ENCODE results near the gene HDAC11.

The HDAC11 gene

DNA sequence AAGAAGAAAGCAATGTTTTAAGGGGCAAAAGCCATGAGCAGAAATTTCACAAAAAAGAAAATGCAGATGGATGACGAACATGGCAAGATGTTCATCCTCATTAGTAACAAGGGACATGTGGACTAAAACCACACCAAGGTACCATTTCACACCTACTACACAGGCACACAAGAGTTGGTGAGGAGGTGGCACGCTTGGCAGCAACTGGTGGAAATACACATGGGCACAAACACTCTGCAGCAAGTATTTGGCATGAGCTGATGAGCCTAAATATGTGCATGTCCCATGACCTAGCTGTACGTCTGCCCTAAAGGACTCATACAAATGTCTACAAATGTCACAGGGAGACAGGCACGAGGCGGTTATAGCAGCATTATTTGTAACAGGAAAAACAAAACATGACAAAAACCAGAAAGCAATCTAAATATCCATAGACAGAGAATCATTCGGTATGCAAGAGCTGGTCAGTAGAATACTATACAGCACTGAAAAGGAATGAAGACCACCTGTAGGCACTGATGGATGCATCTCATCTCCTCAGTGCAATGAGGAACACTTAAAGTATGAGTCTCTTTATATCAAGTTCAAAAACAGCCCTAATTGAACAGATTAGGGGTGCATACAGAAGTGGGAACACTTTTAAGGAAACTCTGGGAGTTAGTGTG lies 57.3 kb downstream of the HDAC11 start:
- TF ChIP-seq, protein P1, sequence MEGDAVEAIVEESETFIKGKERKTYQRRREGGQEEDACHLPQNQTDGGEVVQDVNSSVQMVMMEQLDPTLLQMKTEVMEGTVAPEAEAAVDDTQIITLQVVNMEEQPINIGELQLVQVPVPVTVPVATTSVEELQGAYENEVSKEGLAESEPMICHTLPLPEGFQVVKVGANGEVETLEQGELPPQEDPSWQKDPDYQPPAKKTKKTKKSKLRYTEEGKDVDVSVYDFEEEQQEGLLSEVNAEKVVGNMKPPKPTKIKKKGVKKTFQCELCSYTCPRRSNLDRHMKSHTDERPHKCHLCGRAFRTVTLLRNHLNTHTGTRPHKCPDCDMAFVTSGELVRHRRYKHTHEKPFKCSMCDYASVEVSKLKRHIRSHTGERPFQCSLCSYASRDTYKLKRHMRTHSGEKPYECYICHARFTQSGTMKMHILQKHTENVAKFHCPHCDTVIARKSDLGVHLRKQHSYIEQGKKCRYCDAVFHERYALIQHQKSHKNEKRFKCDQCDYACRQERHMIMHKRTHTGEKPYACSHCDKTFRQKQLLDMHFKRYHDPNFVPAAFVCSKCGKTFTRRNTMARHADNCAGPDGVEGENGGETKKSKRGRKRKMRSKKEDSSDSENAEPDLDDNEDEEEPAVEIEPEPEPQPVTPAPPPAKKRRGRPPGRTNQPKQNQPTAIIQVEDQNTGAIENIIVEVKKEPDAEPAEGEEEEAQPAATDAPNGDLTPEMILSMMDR (IDR thresholded peaks at IDR 0.05): no peak
- TF ChIP-seq ZFX (IDR thresholded peaks at IDR 0.05; ENCODE audit: borderline replicate concordance): no peak
- no peak overlapping the region for H3K27ac ChIP-seq

DNA sequence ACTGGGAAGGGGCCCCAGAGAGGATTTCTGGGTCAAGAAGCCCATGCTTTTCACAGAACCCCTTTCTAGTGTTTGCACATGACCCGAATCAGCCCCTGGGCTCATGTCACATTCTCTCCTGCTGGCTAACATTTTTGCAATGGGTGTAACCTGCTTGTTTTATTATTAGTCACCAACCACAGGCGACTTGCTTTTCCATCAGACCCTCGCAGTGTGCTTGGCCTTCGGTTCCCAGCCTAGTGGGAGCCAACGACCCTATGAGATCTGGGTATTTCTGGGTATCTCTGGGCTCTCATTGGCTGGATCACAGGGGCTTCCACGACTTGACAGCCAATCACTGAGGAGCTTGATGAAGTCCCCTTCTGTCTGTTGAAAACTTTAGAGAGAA lies 57.8 kb downstream of the HDAC11 start:
- TF ChIP-seq ZFX (IDR thresholded peaks at IDR 0.05; ENCODE audit: borderline replicate concordance): no peak
- TF ChIP-seq, protein P1 (IDR thresholded peaks at IDR 0.05): no peak
- H3K27ac ChIP-seq: no peak overlapping the region

DNA sequence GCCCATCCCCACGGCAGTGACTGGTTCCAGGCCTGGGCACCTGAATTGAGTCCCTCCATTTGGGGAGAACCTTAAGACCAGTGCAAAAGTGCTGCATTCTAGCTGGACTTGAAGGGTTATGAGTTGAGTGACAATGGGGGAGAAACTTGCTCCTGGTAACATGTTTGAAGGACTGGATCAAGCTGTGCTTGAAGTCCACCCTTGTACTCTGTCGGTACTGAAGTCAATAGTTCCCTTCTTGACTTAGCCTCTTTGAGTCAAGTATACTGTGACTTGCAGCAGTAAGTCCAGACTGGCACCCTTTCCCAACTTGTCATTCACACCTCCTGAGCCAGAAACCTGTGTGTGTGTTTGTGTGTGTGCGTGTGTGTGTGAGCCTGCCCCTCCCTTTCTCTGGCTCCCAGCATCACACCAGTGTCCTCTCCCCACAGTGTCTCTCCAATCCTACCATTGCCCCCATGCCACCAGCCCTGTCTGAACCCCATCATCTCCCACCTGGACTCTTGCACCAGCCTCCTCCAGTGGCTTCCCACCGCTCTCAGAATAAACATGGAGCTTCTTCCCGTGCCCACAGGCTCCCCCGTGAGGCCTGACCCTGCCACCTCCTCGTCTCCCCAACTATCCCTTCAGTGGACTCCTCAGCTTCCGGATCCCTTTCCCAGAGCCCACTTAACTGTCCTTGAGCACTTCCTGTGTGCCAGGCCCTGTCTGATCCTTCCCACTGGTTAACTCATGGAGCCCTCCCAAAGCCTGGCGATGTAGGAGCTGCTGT lies 58.6 kb downstream of the HDAC11 start:
- H3K27ac ChIP-seq: no peak overlapping the region
- TF ChIP-seq ZFX (IDR thresholded peaks at IDR 0.05; ENCODE audit: borderline replicate concordance): no peak
- TF ChIP-seq, protein P1 (IDR thresholded peaks at IDR 0.05): no peak

DNA sequence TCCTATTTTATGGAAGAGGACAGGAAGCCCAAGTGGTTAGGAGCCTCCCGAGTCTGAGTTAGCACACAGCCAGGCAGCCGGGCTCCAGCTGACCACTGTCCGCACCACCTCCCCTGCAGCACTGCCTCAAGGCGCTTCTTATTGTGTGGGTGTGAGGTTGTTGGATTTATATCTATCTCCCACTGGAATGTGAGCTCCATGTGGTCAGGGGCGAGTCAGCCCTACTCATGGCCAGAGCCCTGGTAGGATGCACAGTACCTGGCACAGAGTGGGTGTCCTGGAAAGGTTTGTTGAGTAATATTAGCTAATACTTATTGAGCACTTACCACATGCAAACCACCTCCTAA lies 59.2 kb downstream of the HDAC11 start:
- TF ChIP-seq ZFX (IDR thresholded peaks at IDR 0.05; ENCODE audit: borderline replicate concordance): no peak
- TF ChIP-seq, protein P1 (IDR thresholded peaks at IDR 0.05): no peak
- H3K27ac ChIP-seq: no peak overlapping the region

DNA sequence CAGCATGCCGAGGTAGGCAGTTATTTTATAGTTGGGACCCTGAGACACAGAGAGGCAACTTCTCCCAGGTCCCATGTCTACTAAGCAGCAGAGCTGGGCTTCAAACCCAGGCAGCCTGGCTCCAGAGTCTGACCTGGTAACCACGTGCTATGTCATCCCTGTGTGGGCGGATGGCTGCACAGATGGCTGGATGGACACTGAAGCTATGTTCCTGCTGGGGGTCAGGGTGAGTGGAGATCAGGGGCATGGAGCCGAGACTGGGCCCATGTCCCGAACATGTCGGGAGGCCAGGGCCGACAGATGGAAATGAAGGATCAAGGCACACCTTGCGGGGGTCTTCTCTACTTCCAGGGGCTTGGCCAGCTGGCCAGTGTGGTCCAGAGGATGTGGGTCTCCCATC lies 59.6 kb downstream of the HDAC11 start:
- no peak overlapping the region for H3K27ac ChIP-seq
- TF ChIP-seq ZFX (IDR thresholded peaks at IDR 0.05; ENCODE audit: borderline replicate concordance): no peak
- TF ChIP-seq, protein P1 (IDR thresholded peaks at IDR 0.05): no peak

DNA sequence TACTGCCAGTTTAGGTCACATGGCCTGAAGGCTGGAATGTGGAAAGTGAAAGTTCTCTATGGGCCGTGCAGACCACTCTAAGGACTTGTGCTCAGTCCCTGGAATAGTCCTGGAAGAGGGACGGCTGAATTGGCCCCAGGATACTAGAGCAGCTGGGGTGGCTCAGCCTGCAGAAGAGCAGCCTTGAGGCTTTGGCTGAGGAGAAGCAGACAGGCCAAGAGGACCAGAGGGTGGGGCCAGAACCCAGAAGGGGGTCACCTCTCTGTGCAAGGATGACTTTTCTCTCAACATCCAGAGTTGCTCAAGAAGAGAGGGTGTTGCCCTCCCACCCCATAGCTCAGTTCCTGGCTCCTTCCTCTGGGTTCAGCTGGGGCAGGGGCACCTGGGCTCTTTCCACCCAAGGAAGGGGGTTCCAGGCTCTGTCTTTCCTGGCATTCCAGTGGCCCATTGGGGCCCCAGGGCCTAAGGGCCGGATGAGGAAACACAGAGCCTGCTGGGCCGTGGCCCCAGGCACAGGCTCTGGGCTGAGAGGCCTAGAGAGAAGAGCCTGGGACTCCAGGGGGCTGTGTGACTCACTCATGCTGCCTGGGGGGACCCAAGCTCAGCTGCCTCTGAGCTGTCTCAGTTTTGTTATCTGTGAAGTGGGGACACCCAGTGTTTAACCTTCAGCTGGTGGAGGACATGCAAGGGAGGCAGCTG lies 60.3 kb downstream of the HDAC11 start:
- H3K27ac ChIP-seq: no peak overlapping the region
- TF ChIP-seq ZFX (IDR thresholded peaks at IDR 0.05; ENCODE audit: borderline replicate concordance): no peak
- TF ChIP-seq, protein P1 (IDR thresholded peaks at IDR 0.05): no peak

DNA sequence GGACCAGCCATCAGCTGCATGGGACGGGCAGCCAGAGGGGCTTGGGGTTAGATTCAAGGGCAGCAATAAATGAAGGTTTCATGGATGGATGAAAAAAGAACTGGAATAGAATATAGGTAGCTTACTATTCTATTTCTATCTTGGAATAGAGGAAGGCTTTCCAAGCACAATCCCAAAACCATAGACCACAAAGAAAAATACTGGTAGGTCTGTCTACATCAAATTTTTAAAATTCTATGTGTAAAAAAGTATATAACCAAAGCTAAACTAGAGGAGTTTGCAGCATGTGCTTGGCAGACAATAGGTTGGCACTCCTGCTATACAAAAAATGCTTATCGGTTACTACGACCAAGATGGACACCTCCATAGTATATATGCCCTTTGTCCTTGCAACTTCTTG lies 61.6 kb downstream of the HDAC11 start:
- no peak overlapping the region for H3K27ac ChIP-seq
- TF ChIP-seq, protein P1 (IDR thresholded peaks at IDR 0.05): no peak
- TF ChIP-seq ZFX (IDR thresholded peaks at IDR 0.05; ENCODE audit: borderline replicate concordance): no peak

Measured in 22Rv1 (cell line).